Measurements from ENCODE around the gene DDT.

The DDT gene

GRCh38 chr22:24008381-24009226 lies 34.4 kb upstream of the DDT start:
- DNase-seq, result no peak
- Histone ChIP-seq H3K27ac (ENCODE audit: insufficient read depth in 1 of 2, low read depth in 1 of 2, low read length in 2 of 2, poor library complexity in 1 of 2, severe bottlenecking in 2 of 2) (no peak overlapping the region), H3K4me3 (ENCODE audit: control insufficient read depth in 1 of 7, extremely low read depth in 1 of 7, insufficient read depth in 4 of 7, low read depth in 2 of 7, low read length in 6 of 7) (no peak overlapping the region), H3K4me1 (ENCODE audit: control extremely low read depth in 1 of 4, control insufficient read depth in 4 of 4, insufficient read depth in 4 of 4, low read length in 3 of 4) (peaks cover 3 to 15% (median 14%) of the 10 kb centered on the region in 4 experiments), H3K36me3 (ENCODE audit: control insufficient read depth in 4 of 4, insufficient read depth in 4 of 4, low read length in 3 of 4) (no peaks in the 10 kb centered on the region), H3K27me3 (replicated peaks in 2 of 5; ENCODE audit: control insufficient read depth in 4 of 5, insufficient read depth in 5 of 5, low read length in 4 of 5) (peaks cover 0 to 5% (median 0%) of the 10 kb centered on the region in 5 experiments), H3K9me3 (ENCODE audit: control extremely low read depth in 1 of 5, control insufficient read depth in 4 of 5, insufficient read depth in 2 of 5, low read depth in 1 of 5, low read length in 4 of 5) (no peaks in the 10 kb centered on the region)
- CTCF ChIA-PET, result interaction anchor here (1.0 kb wide), 1 partner anchor 167 kb away, joined by 4 read pairs; no protein-coding TSS in a partner anchor
- POLR2A ChIA-PET, result no interaction called here
- 100% methylated on average over 1 of the region's 6 CpGs for WGBS (ENCODE audit: insufficient coverage)

GRCh38 chr22:24008022-24008283 lies 33.7 kb upstream of the DDT start:
- H3K4me3 ChIP-seq (ENCODE audit: control insufficient read depth in 1 of 7, extremely low read depth in 1 of 7, insufficient read depth in 4 of 7, low read depth in 2 of 7, low read length in 6 of 7), result no peak overlapping the region
- no peak overlapping the region for H3K27ac ChIP-seq (ENCODE audit: insufficient read depth in 1 of 2, low read depth in 1 of 2, low read length in 2 of 2, poor library complexity in 1 of 2, severe bottlenecking in 2 of 2)
- POLR2A ChIA-PET, result no interaction called here
- DNase-seq, result no peak
- 100% methylated on average over 1 of the region's 1 CpG for WGBS (ENCODE audit: insufficient coverage)
- CTCF ChIA-PET, result interaction anchor here (1.0 kb wide), 1 partner anchor 168 kb away, joined by 4 read pairs; no protein-coding TSS in a partner anchor
- no peaks in the 10 kb centered on the region for H3K36me3 ChIP-seq (ENCODE audit: control insufficient read depth in 4 of 4, insufficient read depth in 4 of 4, low read length in 3 of 4)
- no peaks in the 10 kb centered on the region for H3K9me3 ChIP-seq (ENCODE audit: control extremely low read depth in 1 of 5, control insufficient read depth in 4 of 5, insufficient read depth in 2 of 5, low read depth in 1 of 5, low read length in 4 of 5)
- peaks cover 3 to 15% (median 14%) of the 10 kb centered on the region in 4 experiments for H3K4me1 ChIP-seq (ENCODE audit: control extremely low read depth in 1 of 4, control insufficient read depth in 4 of 4, insufficient read depth in 4 of 4, low read length in 3 of 4)
- H3K27me3 ChIP-seq (replicated peaks in 2 of 5; ENCODE audit: control insufficient read depth in 4 of 5, insufficient read depth in 5 of 5, low read length in 4 of 5), result peaks cover 0 to 5% (median 0%) of the 10 kb centered on the region in 5 experiments

- POLR2A ChIA-PET, result no interaction called here
- Histone ChIP-seq H3K9me3 (ENCODE audit: control extremely low read depth in 1 of 5, control insufficient read depth in 4 of 5, insufficient read depth in 2 of 5, low read depth in 1 of 5, low read length in 4 of 5) (no peaks in the 10 kb centered on the region), H3K4me3 (ENCODE audit: control insufficient read depth in 1 of 7, extremely low read depth in 1 of 7, insufficient read depth in 4 of 7, low read depth in 2 of 7, low read length in 6 of 7) (no peak overlapping the region), H3K36me3 (ENCODE audit: control insufficient read depth in 4 of 4, insufficient read depth in 4 of 4, low read length in 3 of 4) (no peaks in the 10 kb centered on the region), H3K27ac (ENCODE audit: insufficient read depth in 1 of 2, low read depth in 1 of 2, low read length in 2 of 2, poor library complexity in 1 of 2, severe bottlenecking in 2 of 2) (no peak overlapping the region), H3K27me3 (replicated peaks in 2 of 5; ENCODE audit: control insufficient read depth in 4 of 5, insufficient read depth in 5 of 5, low read length in 4 of 5) (peaks cover 0 to 5% (median 0%) of the 10 kb centered on the region in 5 experiments), H3K4me1 (ENCODE audit: control extremely low read depth in 1 of 4, control insufficient read depth in 4 of 4, insufficient read depth in 4 of 4, low read length in 3 of 4) (peaks cover 2 to 13% (median 10%) of the 10 kb centered on the region in 4 experiments)
- CTCF ChIA-PET, result interaction anchor here (1.0 kb wide), 1 partner anchor 168 kb away, joined by 4 read pairs; no protein-coding TSS in a partner anchor
- no peak for DNase-seq
- 94% methylated on average over 7 of the region's 8 CpGs for WGBS (ENCODE audit: insufficient coverage)
Observed at GRCh38 chr22:24007253-24008021, 33.2 kb upstream of the DDT start.

GRCh38 chr22:24006914-24007214 lies 32.6 kb upstream of the DDT start:
- Histone ChIP-seq H3K4me3 (ENCODE audit: control insufficient read depth in 1 of 7, extremely low read depth in 1 of 7, insufficient read depth in 4 of 7, low read depth in 2 of 7, low read length in 6 of 7) (no peak overlapping the region), H3K4me1 (ENCODE audit: control extremely low read depth in 1 of 4, control insufficient read depth in 4 of 4, insufficient read depth in 4 of 4, low read length in 3 of 4) (peaks cover 0 to 7% (median 5%) of the 10 kb centered on the region in 4 experiments), H3K27ac (ENCODE audit: insufficient read depth in 1 of 2, low read depth in 1 of 2, low read length in 2 of 2, poor library complexity in 1 of 2, severe bottlenecking in 2 of 2) (no peak overlapping the region), H3K36me3 (ENCODE audit: control insufficient read depth in 4 of 4, insufficient read depth in 4 of 4, low read length in 3 of 4) (no peaks in the 10 kb centered on the region), H3K9me3 (ENCODE audit: control extremely low read depth in 1 of 5, control insufficient read depth in 4 of 5, insufficient read depth in 2 of 5, low read depth in 1 of 5, low read length in 4 of 5) (no peaks in the 10 kb centered on the region), H3K27me3 (replicated peaks in 2 of 5; ENCODE audit: control insufficient read depth in 4 of 5, insufficient read depth in 5 of 5, low read length in 4 of 5) (peaks cover 0 to 5% (median 0%) of the 10 kb centered on the region in 5 experiments)
- CTCF ChIA-PET, result no interaction called here
- 92% methylated on average over 6 of the region's 6 CpGs for WGBS (ENCODE audit: insufficient coverage)
- DNase-seq, result no peak
- POLR2A ChIA-PET, result no interaction called here

- H3K9me3 ChIP-seq (ENCODE audit: control extremely low read depth in 1 of 5, control insufficient read depth in 4 of 5, insufficient read depth in 2 of 5, low read depth in 1 of 5, low read length in 4 of 5), result no peaks in the 10 kb centered on the region
- no peak for DNase-seq
- H3K4me3 ChIP-seq (ENCODE audit: control insufficient read depth in 1 of 7, extremely low read depth in 1 of 7, insufficient read depth in 4 of 7, low read depth in 2 of 7, low read length in 6 of 7), result no peak overlapping the region
- 81% methylated on average over 10 of the region's 10 CpGs for WGBS (ENCODE audit: insufficient coverage)
- CTCF ChIA-PET, result no interaction called here
- H3K27ac ChIP-seq (ENCODE audit: insufficient read depth in 1 of 2, low read depth in 1 of 2, low read length in 2 of 2, poor library complexity in 1 of 2, severe bottlenecking in 2 of 2), result no peak overlapping the region
- POLR2A ChIA-PET, result no interaction called here
- H3K4me1 ChIP-seq (ENCODE audit: control extremely low read depth in 1 of 4, control insufficient read depth in 4 of 4, insufficient read depth in 4 of 4, low read length in 3 of 4), result peaks cover 0 to 4% (median 1%) of the 10 kb centered on the region in 4 experiments
- no peaks in the 10 kb centered on the region for H3K36me3 ChIP-seq (ENCODE audit: control insufficient read depth in 4 of 4, insufficient read depth in 4 of 4, low read length in 3 of 4)
- peaks cover 0 to 5% (median 0%) of the 10 kb centered on the region in 5 experiments for H3K27me3 ChIP-seq (replicated peaks in 2 of 5; ENCODE audit: control insufficient read depth in 4 of 5, insufficient read depth in 5 of 5, low read length in 4 of 5)
Observed at GRCh38 chr22:24006207-24006913, 32.1 kb upstream of the DDT start.

GRCh38 chr22:24005201-24005600 lies 31.0 kb upstream of the DDT start, which contains the start of gene GSTT4:
Gene GSTT4, minus strand, starts transcription at chr22:24005453. Its CDS starts 97 bp downstream, at chr22:24005356.
- 91% methylated on average over 6 of the region's 6 CpGs for WGBS (ENCODE audit: insufficient coverage)
- DNase-seq, result no peak
- no peaks in the 10 kb centered on the region for H3K4me1 ChIP-seq (ENCODE audit: control extremely low read depth in 1 of 4, control insufficient read depth in 4 of 4, insufficient read depth in 4 of 4, low read length in 3 of 4)
- H3K36me3 ChIP-seq (ENCODE audit: control insufficient read depth in 4 of 4, insufficient read depth in 4 of 4, low read length in 3 of 4), result no peaks in the 10 kb centered on the region
- no peak within 1 kb of the TSS for H3K4me3 ChIP-seq (ENCODE audit: control insufficient read depth in 1 of 7, extremely low read depth in 1 of 7, insufficient read depth in 4 of 7, low read depth in 2 of 7, low read length in 6 of 7)
- H3K9me3 ChIP-seq (ENCODE audit: control extremely low read depth in 1 of 5, control insufficient read depth in 4 of 5, insufficient read depth in 2 of 5, low read depth in 1 of 5, low read length in 4 of 5), result no peaks in the 10 kb centered on the region
- ChIA-PET POLR2A (no interaction called here), CTCF (no interaction called here)
- H3K27me3 ChIP-seq (replicated peaks in 2 of 5; ENCODE audit: control insufficient read depth in 4 of 5, insufficient read depth in 5 of 5, low read length in 4 of 5), result peaks cover 0 to 5% (median 0%) of the 10 kb centered on the region in 5 experiments
- no peak within 1 kb of the TSS for H3K27ac ChIP-seq (ENCODE audit: insufficient read depth in 1 of 2, low read depth in 1 of 2, low read length in 2 of 2, poor library complexity in 1 of 2, severe bottlenecking in 2 of 2)
